Measurements from ENCODE around the gene METTL16.

The METTL16 gene

GRCh38 chr17:2380226-2380922 lies 131.3 kb downstream of the METTL16 start:
- DNase-seq (ENCODE audit: low read depth) = no peak

GRCh38 chr17:2379489-2380225 lies 132.0 kb downstream of the METTL16 start:
- no peak for DNase-seq (ENCODE audit: low read depth)

- no peak for DNase-seq (ENCODE audit: low read depth)
These were observed 132.8 kb downstream of the METTL16 start for GRCh38 chr17:2378905-2379304.

GRCh38 chr17:2377659-2378058 lies 134.0 kb downstream of the METTL16 start:
- DNase-seq (ENCODE audit: low read depth) = no peak

DNA sequence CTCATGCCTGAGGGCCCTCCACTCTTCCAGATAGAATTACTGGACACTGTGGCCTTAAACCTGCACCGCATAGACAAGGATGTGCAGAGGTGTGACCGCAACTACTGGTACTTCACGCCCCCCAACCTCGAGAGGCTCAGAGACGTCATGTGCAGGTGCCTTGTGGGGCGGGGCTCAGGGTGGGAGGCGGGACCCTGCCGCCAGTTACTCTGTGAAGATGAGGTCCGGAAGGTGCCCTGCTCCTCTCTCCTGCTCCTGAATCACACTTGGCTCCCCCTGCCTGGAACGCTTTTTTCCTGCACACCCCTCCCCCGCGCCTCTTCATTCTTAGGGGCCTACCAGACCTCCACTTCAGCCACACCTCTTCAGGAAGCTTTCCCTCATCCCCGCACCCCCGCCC lies 135.6 kb downstream of the METTL16 start:
- no peak for DNase-seq (ENCODE audit: low read depth)

- no peak for DNase-seq (ENCODE audit: low read depth)
These were observed 136.3 kb downstream of the METTL16 start for GRCh38 chr17:2375406-2375805.

DNA sequence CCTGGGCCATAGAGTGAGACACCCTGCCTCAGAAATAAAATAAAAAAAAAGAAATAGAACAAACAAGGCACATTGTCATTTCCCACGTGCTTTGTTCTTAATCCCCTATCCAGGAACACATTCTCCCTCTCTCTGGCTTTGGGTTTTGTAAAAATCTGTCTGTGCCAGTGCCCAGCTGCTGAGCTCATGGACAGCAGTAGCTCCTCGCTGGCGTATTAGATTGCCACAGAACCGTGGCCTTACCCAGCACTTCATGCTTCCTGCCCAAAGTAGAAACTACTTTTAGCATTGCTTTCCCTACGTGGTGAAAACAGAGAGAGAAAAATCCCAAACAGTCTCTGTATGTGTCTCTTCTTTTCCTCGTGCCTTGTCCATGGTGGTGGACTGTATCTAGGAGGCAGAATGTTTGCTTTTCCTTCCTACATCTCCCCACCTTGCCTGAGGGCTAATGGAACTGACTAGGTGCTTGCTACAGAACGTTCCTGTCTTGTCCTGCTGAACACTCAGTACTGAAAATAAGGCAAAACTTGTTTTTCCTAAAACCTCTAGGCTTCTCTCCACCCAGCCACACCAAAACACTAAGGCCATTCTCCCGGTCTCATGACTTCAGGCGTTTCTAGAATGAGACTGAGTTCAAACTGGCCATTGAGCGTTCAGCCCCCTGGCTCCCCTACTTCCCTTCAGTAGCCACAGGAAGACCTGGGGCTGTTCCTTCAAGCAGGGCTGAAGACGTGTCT lies 137.0 kb downstream of the METTL16 start:
- no peak for DNase-seq (ENCODE audit: low read depth)

DNA sequence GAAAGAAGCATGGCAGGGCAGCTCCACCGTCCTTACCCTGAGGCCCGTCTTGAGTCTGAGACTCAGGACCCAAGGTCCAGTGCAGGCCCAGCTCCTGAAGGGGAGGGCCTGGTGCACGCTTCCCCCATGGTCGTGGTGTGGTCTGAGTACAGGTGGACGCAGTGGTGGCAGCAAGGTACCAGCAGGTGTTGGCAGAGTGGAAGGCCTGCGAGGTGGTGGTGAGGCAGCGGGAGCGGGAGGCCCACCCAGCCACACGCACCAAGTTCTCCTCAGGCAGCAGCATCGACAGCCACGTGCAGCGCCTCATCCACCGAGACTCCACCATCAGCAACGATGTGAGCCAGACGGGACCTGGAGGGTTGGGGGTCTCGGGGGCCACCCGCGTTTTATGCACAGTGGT lies 138.5 kb downstream of the METTL16 start:
- no peak for DNase-seq (ENCODE audit: low read depth)

DNA sequence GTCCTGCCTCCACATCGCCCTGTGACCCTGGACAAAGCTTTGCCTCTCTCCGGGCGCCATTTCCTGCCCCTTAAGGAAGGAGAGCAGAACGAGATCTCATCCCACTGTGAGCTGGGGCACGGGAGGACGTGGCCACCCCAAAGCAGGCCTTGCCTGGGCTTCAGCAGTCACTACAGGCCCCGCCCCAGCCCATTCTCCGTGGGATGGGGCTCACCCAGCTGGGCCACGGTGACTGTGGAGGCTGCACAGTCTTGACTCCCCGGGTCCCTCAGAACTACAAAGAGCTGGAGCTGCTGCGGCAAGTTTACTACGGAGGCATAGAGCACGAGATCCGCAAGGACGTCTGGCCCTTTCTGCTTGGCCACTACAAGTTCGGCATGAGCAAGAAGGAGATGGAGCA lies 139.0 kb downstream of the METTL16 start:
- no peak for DNase-seq (ENCODE audit: low read depth)

GRCh38 chr17:2372180-2372579 lies 139.5 kb downstream of the METTL16 start:
- DNase-seq (ENCODE audit: low read depth) = no peak

- no peak for DNase-seq (ENCODE audit: low read depth)
These were observed 140.2 kb downstream of the METTL16 start for GRCh38 chr17:2371183-2372130.

GRCh38 chr17:2370211-2370589 lies 141.5 kb downstream of the METTL16 start:
- no peak for DNase-seq (ENCODE audit: low read depth)

- DNase-seq (ENCODE audit: low read depth) = no peak
These were observed 142.0 kb downstream of the METTL16 start for GRCh38 chr17:2369551-2370210.

DNA sequence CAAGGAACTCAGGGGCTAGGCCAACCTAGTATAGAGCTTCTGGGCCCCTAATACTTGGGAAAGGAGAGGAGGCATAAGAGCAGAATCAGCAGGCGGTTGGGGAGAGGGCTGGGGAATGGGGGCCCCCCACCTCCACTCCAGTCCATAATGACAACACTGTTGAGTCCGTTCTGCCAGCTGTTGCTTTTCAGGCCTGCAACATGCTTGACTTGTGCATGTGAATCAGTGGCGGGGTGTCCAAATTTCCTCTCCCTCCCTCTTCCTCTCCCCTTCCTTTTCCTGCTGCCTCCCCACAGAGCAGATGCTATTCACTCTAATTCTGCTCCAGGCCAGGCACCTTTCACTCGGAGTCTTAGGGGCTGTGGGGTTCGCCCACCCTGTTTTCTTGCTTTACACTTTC lies 142.6 kb downstream of the METTL16 start:
- no peak for DNase-seq (ENCODE audit: low read depth)

- no peak for DNase-seq (ENCODE audit: low read depth)
These were observed 143.3 kb downstream of the METTL16 start for GRCh38 chr17:2368359-2368758.

GRCh38 chr17:2366747-2367494 lies 144.8 kb downstream of the METTL16 start:
- DNase-seq (ENCODE audit: low read depth) = no peak

Measured in activated T-cell treated with anti-CD3 and anti-CD28 coated beads for 24 hours (primary cell).